GM12872 (cell line): ENCODE data around the gene RBM20.

Source experiments
- CTCF ChIP-seq: IDR thresholded peaks from 3 replicates; pipeline ENCODE4 v1.5.1; 2011; ENCODE audit warnings: low read depth, mild to moderate bottlenecking, low read length, moderate library complexity; ENCODE audit not compliant: insufficient read depth

RBM20 gene

GRCh38 chr10:110797416-110797815 lies 153.3 kb downstream of the RBM20 start:
- no peak for TF ChIP-seq CTCF

- TF ChIP-seq CTCF: no peak
These were observed 154.2 kb downstream of the RBM20 start for GRCh38 chr10:110798340-110798739.

- TF ChIP-seq CTCF: no peak
These were observed 158.0 kb downstream of the RBM20 start for GRCh38 chr10:110802090-110802489.

- no peak for TF ChIP-seq CTCF
These were observed 158.6 kb downstream of the RBM20 start for GRCh38 chr10:110802551-110803238.

GRCh38 chr10:110803239-110803749 lies 159.2 kb downstream of the RBM20 start:
- TF ChIP-seq CTCF: no peak

- TF ChIP-seq CTCF: peak; percentile 90
These were observed 159.7 kb downstream of the RBM20 start for GRCh38 chr10:110803830-110804338.

GRCh38 chr10:110804376-110804775 lies 160.2 kb downstream of the RBM20 start:
- TF ChIP-seq CTCF: no peak
